ENCODE data around the gene CCNQ. TPM values are rescaled to one million over a fixed set of nuclear protein-coding genes. Genes with fewer than 3 reads are reported as not detected.

The CCNQ gene
- total and polyA plus RNA-seq, 3 donors from 2014 or later = 19.6 to 27.6 (median 26.9) TPM

- TF ChIP-seq CTCF (IDR thresholded peaks at IDR 0.05) (no peak), POLR2A (IDR thresholded peaks at IDR 0.05) (no peak)
- Histone ChIP-seq H3K4me1 (no peaks in the 10 kb centered on the region), H3K9me3 (no peaks in the 10 kb centered on the region), H3K4me3 (no peak overlapping the region), H3K36me3 (ENCODE audit: low read depth, missing control alignments) (no peaks in the 10 kb centered on the region), H3K27ac (no peak overlapping the region), H3K27me3 (no peaks in the 10 kb centered on the region)
- intact Hi-C loops (cut with DNase I; ENCODE audit: low total_unique reads) = no loop called here
- WGBS, 2 donors = 93 to 97% methylated on average over 3 to 10 of the region's 10 CpGs
- DNase-seq = no peak
These were observed 11.6 kb downstream of the CCNQ start for GRCh38 chrX:153587342-153587741.

- H3K4me1 ChIP-seq = no peaks in the 10 kb centered on the region
- H3K9me3 ChIP-seq = no peaks in the 10 kb centered on the region
- no peak overlapping the region for H3K27ac ChIP-seq
- no peaks in the 10 kb centered on the region for H3K36me3 ChIP-seq (ENCODE audit: low read depth, missing control alignments)
- no peaks in the 10 kb centered on the region for H3K27me3 ChIP-seq
- intact Hi-C loops (cut with DNase I; ENCODE audit: low total_unique reads) = no loop called here
- H3K4me3 ChIP-seq = no peak overlapping the region
- DNase-seq = no peak
- TF ChIP-seq POLR2A (IDR thresholded peaks at IDR 0.05) = no peak
- no peak for TF ChIP-seq CTCF (IDR thresholded peaks at IDR 0.05)
- WGBS, 2 donors = 84 to 90% methylated on average over 4 of the region's 4 CpGs
These were observed 13.1 kb downstream of the CCNQ start for GRCh38 chrX:153585827-153586226.

- WGBS, 2 donors = 33 to 73% methylated on average over 1 to 2 of the region's 2 CpGs
These were observed 15.5 kb downstream of the CCNQ start for GRCh38 chrX:153583433-153583832.

GRCh38 chrX:153582896-153583295 is 16.0 kb downstream of the CCNQ start:
- intact Hi-C loops (cut with DNase I; ENCODE audit: low total_unique reads) = no loop called here
- WGBS, 2 donors = 37 to 60% methylated on average over 6 to 13 of the region's 13 CpGs
- Histone ChIP-seq H3K4me3 (no peak overlapping the region), H3K27me3 (no peaks in the 10 kb centered on the region), H3K27ac (no peak overlapping the region), H3K36me3 (ENCODE audit: low read depth, missing control alignments) (no peaks in the 10 kb centered on the region), H3K4me1 (no peaks in the 10 kb centered on the region), H3K9me3 (no peaks in the 10 kb centered on the region)
- no peak for DNase-seq
- no peak for TF ChIP-seq POLR2A (IDR thresholded peaks at IDR 0.05)
- TF ChIP-seq CTCF (IDR thresholded peaks at IDR 0.05) = no peak

More at GRCh38 chrX:153583433-153583832, 15.5 kb downstream of the CCNQ start:
- H3K36me3 ChIP-seq (ENCODE audit: low read depth, missing control alignments) = no peaks in the 10 kb centered on the region
- intact Hi-C loops (cut with DNase I; ENCODE audit: low total_unique reads) = no loop called here
- no peaks in the 10 kb centered on the region for H3K27me3 ChIP-seq
- no peaks in the 10 kb centered on the region for H3K9me3 ChIP-seq
- H3K4me1 ChIP-seq = no peaks in the 10 kb centered on the region
- H3K4me3 ChIP-seq = no peak overlapping the region
- TF ChIP-seq CTCF (IDR thresholded peaks at IDR 0.05) (no peak), POLR2A (IDR thresholded peaks at IDR 0.05) (no peak)
- H3K27ac ChIP-seq = no peak overlapping the region
- no peak for DNase-seq

- 89 to 90% methylated on average over 14 of the region's 14 CpGs for WGBS, 2 donors
- no peaks in the 10 kb centered on the region for H3K4me1 ChIP-seq
- H3K36me3 ChIP-seq (ENCODE audit: low read depth, missing control alignments) = no peaks in the 10 kb centered on the region
- intact Hi-C loops (cut with DNase I; ENCODE audit: low total_unique reads) = no loop called here
- DNase-seq = no peak
- no peak for TF ChIP-seq CTCF (IDR thresholded peaks at IDR 0.05)
- no peak overlapping the region for H3K27ac ChIP-seq
- H3K9me3 ChIP-seq = no peaks in the 10 kb centered on the region
- no peaks in the 10 kb centered on the region for H3K27me3 ChIP-seq
- no peak overlapping the region for H3K4me3 ChIP-seq
These were observed 18.1 kb downstream of the CCNQ start for GRCh38 chrX:153580700-153581386.

Data from testis (tissue), 3 donors.